K562 (cell line): ENCODE measurements around the gene AGMO. TPM values are rescaled to one million over a fixed set of nuclear protein-coding genes. Genes with fewer than 3 reads are reported as not detected.

ENCODE experiments used
- ATAC-seq: fragments of 200-7000 bp; cut with Tn5 transposase; 3 replicates; pipeline ENCODE4 v1.9.1; 2020; ENCODE audit warnings: moderate library complexity
- BruUV-seq: library from RNA; stranded (reverse); fragments of 400-500 nt; replicated peaks from 2 replicates; lab custom pipeline; 2021; lab: Mats Ljungman, UMichigan
- CTCF ChIA-PET: fragments of 300-600 bp; formaldehyde crosslinking; extraction: SDS; loops from one replicate; lab custom pipeline; 2021; ENCODE audit warnings: low intra/inter-chr PET ratio; lab: Yijun Ruan, JAX
- POLR2A ChIA-PET: fragments of 300-600, 350-650 bp; sonication (Branson Sonifier 250); formaldehyde crosslinking; extraction: SDS; loops from one replicate; lab custom pipeline; 2021; ENCODE audit warnings: antibody characterized with exemption, inconsistent platforms; lab: Yijun Ruan, JAX
- DNase-seq, 4 experiments: peaks; one replicate each; pipeline versions ENCODE4 v3.0.0 to v3.0.0-alpha.2; 2011 to 2018; ENCODE audit warnings: low spot score in 3 of 4, mixed read lengths in 3 of 4; ENCODE audit errors: extremely low read depth in 1 of 4
- FAIRE-seq: peaks from 2 replicates; lab custom pipeline; 2011; peaks lifted over from hg19 to GRCh38; lab: Jason Lieb, UNC
- H2AFZ ChIP-seq: 2 replicates; pipeline ENCODE4 v1.6.0; 2011; ENCODE audit warnings: low read depth, low read length, control low read depth, inconsistent platforms
- H3K27ac ChIP-seq: fragments of 200-600 bp; 3 replicates; pipeline ENCODE4 v1.8.0; 2011; ENCODE audit warnings: low read depth, mild to moderate bottlenecking, control low read depth, inconsistent platforms, low read length, moderate library complexity, mixed read lengths; ENCODE audit errors: extremely low read depth
- H3K27me3 ChIP-seq, 2 experiments: fragments of 300-600 bp in 1 of 2; 2 replicates in 1 of 2; 3 replicates in 1 of 2; pipeline versions ENCODE4 v1.6.0 to v1.8.0; 2011; ENCODE audit warnings: inconsistent platforms in 2 of 2, low read length in 2 of 2, mild to moderate bottlenecking in 1 of 2, mixed read lengths in 1 of 2, moderate library complexity in 1 of 2; ENCODE audit not compliant: control insufficient read depth in 2 of 2, insufficient read depth in 2 of 2
- H3K36me3 ChIP-seq: fragments of 300-600 bp; 3 replicates; pipeline ENCODE4 v1.8.0; 2011; ENCODE audit warnings: mild to moderate bottlenecking, low read length, inconsistent platforms; ENCODE audit not compliant: control insufficient read depth, insufficient read depth
- H3K4me1 ChIP-seq, 2 experiments: fragments of 200-600 bp in 1 of 2; replicated peaks in 1 of 2; 2 replicates in 1 of 2; 3 replicates in 1 of 2; pipeline versions ENCODE4 v1.5.1 to v1.8.0; 2011; ENCODE audit warnings: inconsistent platforms in 2 of 2, low read length in 2 of 2, mild to moderate bottlenecking in 1 of 2, mixed read lengths in 1 of 2, moderate library complexity in 1 of 2; ENCODE audit not compliant: control insufficient read depth in 2 of 2, insufficient read depth in 2 of 2
- H3K4me2 ChIP-seq: 2 replicates; pipeline ENCODE4 v1.6.1; 2011; ENCODE audit warnings: low read length, control low read depth, inconsistent platforms, mixed read lengths; ENCODE audit not compliant: insufficient read depth
- H3K4me3 ChIP-seq: fragments of 200-600 bp; sonication (generic), shearing (Covaris generic); 2 replicates; pipeline ENCODE4 v1.5.1; 2016; ENCODE audit warnings: control low read depth, inconsistent platforms
- H3K79me2 ChIP-seq: fragments of 200-600 bp; 3 replicates; pipeline ENCODE4 v1.8.0; 2011; ENCODE audit warnings: low read length, inconsistent platforms; ENCODE audit not compliant: control insufficient read depth, insufficient read depth
- H3K9ac ChIP-seq, 2 experiments: 2 replicates each; pipeline versions ENCODE4 v1.6.0 to v1.6.1; 2011; ENCODE audit warnings: low read depth in 2 of 2, low read length in 2 of 2, control low read depth in 1 of 2, inconsistent platforms in 1 of 2, mild to moderate bottlenecking in 1 of 2, mixed read lengths in 1 of 2; ENCODE audit not compliant: insufficient read depth in 1 of 2
- H3K9me1 ChIP-seq: one replicate; pipeline ENCODE4 v1.6.0; 2011; ENCODE audit warnings: inconsistent platforms, mild to moderate bottlenecking, low read length, moderate library complexity; ENCODE audit not compliant: control insufficient read depth, insufficient read depth
- H3K9me3 ChIP-seq: replicated peaks from 2 replicates; pipeline ENCODE4 v1.5.1; 2011; ENCODE audit warnings: low read depth, low read length, inconsistent platforms; ENCODE audit not compliant: control insufficient read depth, insufficient read depth
- H4K20me1 ChIP-seq: replicated peaks from 2 replicates; pipeline ENCODE4 v1.6.1; 2011; ENCODE audit warnings: low read length, inconsistent platforms, mixed read lengths; ENCODE audit not compliant: control insufficient read depth, insufficient read depth
- CEBPG ChIP-seq, 3 experiments: fragments of 200-800 bp in 1 of 3; sonication (Bioruptor generic) in 1 of 3; sonication (generic) in 1 of 3; formaldehyde crosslinking in 1 of 3; IDR thresholded peaks in 2 of 3; conservative IDR thresholded peaks in 1 of 3; 2 replicates each; pipeline versions ENCODE4 v1.6.1 to v1.8.0; 2016 to 2022; ENCODE audit warnings: missing compliant biosample characterization in 2 of 3, missing genetic modification characterization in 2 of 3, mild to moderate bottlenecking in 1 of 3, missing genetic modification reagents in 1 of 3
- DDX20 ChIP-seq: fragments of 450-650 bp; IDR thresholded peaks from 2 replicates; pipeline ENCODE4 v1.6.1; 2016; ENCODE audit warnings: missing genetic modification characterization, low read depth, mild to moderate bottlenecking, missing compliant biosample characterization, moderate library complexity
- EGR1 ChIP-seq: fragments of 450-650 bp; conservative IDR thresholded peaks from 2 replicates; pipeline ENCODE4 v1.6.1; 2017; ENCODE audit warnings: mild to moderate bottlenecking
- EHMT2 ChIP-seq: fragments of 450-650 bp; IDR thresholded peaks from 2 replicates; pipeline ENCODE4 v1.6.1; 2018; ENCODE audit warnings: antibody characterized with exemption
- FIP1L1 ChIP-seq: fragments of 200-400 bp; formaldehyde crosslinking; IDR thresholded peaks from 2 replicates; pipeline ENCODE4 v1.6.1; 2018; ENCODE audit warnings: mild to moderate bottlenecking, low read depth, low read length; ENCODE audit not compliant: poor library complexity, severe bottlenecking
- FOXM1 ChIP-seq, 2 experiments: fragments of 450-650 bp in 1 of 2; sonication (generic) in 1 of 2; formaldehyde crosslinking in 1 of 2; IDR thresholded peaks; 2 replicates each; pipeline versions ENCODE4 v1.6.1 to v1.9.0; 2017 to 2022; ENCODE audit warnings: low read depth in 2 of 2, mild to moderate bottlenecking in 2 of 2, missing genetic modification reagents in 1 of 2, moderate library complexity in 1 of 2
- HOXB6 ChIP-seq: fragments of 250-450 bp; sonication (Bioruptor Pico); IDR thresholded peaks from 2 replicates; pipeline ENCODE4 v1.5.1; 2022; ENCODE audit warnings: mild to moderate bottlenecking, borderline replicate concordance
- NFYB ChIP-seq: IDR thresholded peaks from 2 replicates; pipeline ENCODE4 v1.6.1; 2011; ENCODE audit warnings: mild to moderate bottlenecking, moderate library complexity; ENCODE audit not compliant: insufficient read length; ENCODE audit errors: extremely low read depth
- PHTF2 ChIP-seq: fragments of 250-450 bp; sonication (Bioruptor Pico); IDR thresholded peaks from 2 replicates; pipeline ENCODE4 v1.5.0; 2021; ENCODE audit warnings: mild to moderate bottlenecking
- PML ChIP-seq: IDR thresholded peaks from 2 replicates; pipeline ENCODE4 v1.6.1; 2012; ENCODE audit warnings: low read length, inconsistent platforms
- TRIM28 ChIP-seq: fragments of 450-650 bp; IDR thresholded peaks from 2 replicates; pipeline ENCODE4 v1.6.1; 2017
- ZNF121 ChIP-seq: sonication (generic); formaldehyde crosslinking; conservative IDR thresholded peaks from 2 replicates; pipeline ENCODE4 v1.8.0; 2022; ENCODE audit warnings: missing genetic modification reagents
- ZNF134 ChIP-seq: fragments of 250-450 bp; sonication (Bioruptor Pico); conservative IDR thresholded peaks from 2 replicates; pipeline ENCODE4 v1.4.0; 2020
- ZNF184 ChIP-seq: sonication (generic); formaldehyde crosslinking; IDR thresholded peaks from 2 replicates; pipeline ENCODE4 v1.5.0; 2020; ENCODE audit warnings: missing genetic modification reagents
- WGBS: fragments of 100-300 bp; shearing (Covaris generic); methylation state at CpG from one replicate; pipeline ENCODE4 v1.1.6; 2016; ENCODE audit warnings: low coverage, mixed read lengths; ENCODE audit not compliant: insufficient coverage; ENCODE audit errors: missing lambda C conversion rate; 5-methylcytosine and 5-hydroxymethylcytosine counted together
- in situ Hi-C: fragments of 300-500 bp; cut with MboI; formaldehyde crosslinking; loops from 4 replicates; pipeline ENCODE4 v1.15.0; 2018; ENCODE audit warnings: inconsistent platforms, mixed read lengths
- intact Hi-C: fragments of 100-400 bp; cut with micrococcal nuclease; formaldehyde crosslinking; loops from 2 replicates; pipeline ENCODE4 v1.14.2; 2022
- polyA plus RNA-seq, 8 experiments: library from polyadenylated mRNA; depleted of rRNA in 4 of 8; stranded (reverse) in 5 of 8; unstranded in 3 of 8; fragments of >200 nt; fragmentation: Nextera tagmentation in 2 of 8; fragmentation: Illumina TruSeq in 1 of 8; extraction: Ambion mirVana in 2 of 8; extraction: Trizol in 1 of 8; gene quantifications; 2 replicates each; pipeline versions ENCODE4 v1.2.1 to v1.2.3, GENCODE V29; 2011 to 2014; ENCODE audit warnings: inconsistent platforms in 1 of 8, missing spikeins in 1 of 8
- total RNA-seq, 7 experiments: library from RNA; depleted of rRNA in 6 of 7; stranded (reverse); fragments of >200 nt in 6 of 7; fragmentation: Illumina TruSeq in 2 of 7; extraction: Trizol in 2 of 7; gene quantifications; 2 replicates each; pipeline versions ENCODE4 v1.2.1 to v1.2.3, GENCODE V29; 2011 to 2021; ENCODE audit warnings: low replicate concordance in 1 of 7

The AGMO gene
- total and polyA plus RNA-seq, 9 of the 15 experiments (the other 6 are each of a cell fraction or from before 2014, with no cell fraction given): 0.30 to 1.4 (median 0.69) TPM; not detected in 1

GRCh38 chr7:15494711-15495110 lies 67.1 kb downstream of the AGMO start:
- ChIA-PET CTCF (no interaction called here), POLR2A (no interaction called here)
- H3K4me2 ChIP-seq: no peak overlapping the region
- no peak overlapping the region for H3K4me3 ChIP-seq
- no TSS peak for BruUV-seq
- H3K9me3 ChIP-seq: no peaks in the 10 kb centered on the region; the same call in 1 of the 2 replicates
- H3K9me1 ChIP-seq: no peaks in the 10 kb centered on the region
- no peaks in the 10 kb centered on the region for H3K27me3 ChIP-seq
- no peak overlapping the region for H2AFZ ChIP-seq
- H4K20me1 ChIP-seq: no peaks in the 10 kb centered on the region
- H3K4me1 ChIP-seq: no peaks in the 10 kb centered on the region
- FAIRE-seq: no peak
- no peaks in the 10 kb centered on the region for H3K79me2 ChIP-seq
- no peaks in the 10 kb centered on the region for H3K36me3 ChIP-seq
- H3K27ac ChIP-seq: no peak overlapping the region
- TF ChIP-seq EHMT2: no peak
- no peak for TF ChIP-seq TRIM28
- no peak for TF ChIP-seq PHTF2 (CRISPR knock-in tag)
- TF ChIP-seq HOXB6 (CRISPR knock-in tag): no peak
- no peak for TF ChIP-seq ZNF184 (CRISPR knock-in tag)
- intact Hi-C loops: no loop called here
- ATAC-seq: no peak
- DNase-seq: no peak
- H3K9ac ChIP-seq: no peak overlapping the region
- WGBS: 3% methylated on average over 2 of the region's 2 CpGs
- in situ Hi-C loops: no loop called here

- DNase-seq (no peak), ATAC-seq (no peak), FAIRE-seq (no peak)
- Histone ChIP-seq H3K27ac (no peak overlapping the region), H3K79me2 (no peaks in the 10 kb centered on the region), H4K20me1 (no peaks in the 10 kb centered on the region), H2AFZ (no peak overlapping the region), H3K36me3 (no peaks in the 10 kb centered on the region), H3K4me2 (no peak overlapping the region), H3K4me3 (no peak overlapping the region), H3K9ac (no peak overlapping the region), H3K9me3 (no peaks in the 10 kb centered on the region; the same call in 1 of the 2 replicates), H3K9me1 (no peaks in the 10 kb centered on the region), H3K4me1 (no peaks in the 10 kb centered on the region), H3K27me3 (no peaks in the 10 kb centered on the region)
- 2% methylated on average over 2 of the region's 2 CpGs for WGBS
- intact Hi-C loops: no loop called here
- in situ Hi-C loops: no loop called here
- POLR2A ChIA-PET: no interaction called here
- CTCF ChIA-PET: no interaction called here
- no peak for TF ChIP-seq NFYB
- TF ChIP-seq DDX20 (tag): no peak
- no peak for TF ChIP-seq ZNF134 (CRISPR knock-in tag)
- no peak for TF ChIP-seq EGR1
- TF ChIP-seq FIP1L1: no peak
- no peak for TF ChIP-seq CEBPG (CRISPR knock-in tag; IDR thresholded peaks at IDR 0.05)
- no peak for TF ChIP-seq CEBPG (tag; conservative IDR thresholded peaks at IDR 0.05 in 1 of 2, IDR thresholded peaks at IDR 0.05 in 1 of 2)
- TF ChIP-seq ZNF121: no peak
- no peak for TF ChIP-seq FOXM1 (IDR thresholded peaks at IDR 0.05; ENCODE audit: low read depth)
- TF ChIP-seq FOXM1 (CRISPR knock-in tag; IDR thresholded peaks at IDR 0.05; ENCODE audit: low read depth): no peak
- TF ChIP-seq PML: no peak
- no TSS peak for BruUV-seq
These were observed 70.5 kb downstream of the AGMO start for GRCh38 chr7:15491361-15491760.
